OCI-LY7 (cell line): ENCODE data around the gene AP1S3. TPM values are rescaled to one million over a fixed set of nuclear protein-coding genes. Genes with fewer than 3 reads are reported as not detected.

Experiments used
- BruUV-seq: library from RNA; stranded (reverse); fragments of 400-500 nt; replicated peaks from 2 replicates; lab custom pipeline; 2021; lab: Mats Ljungman, UMichigan
- CTCF ChIA-PET: fragments of 300-600 bp; sonication (Branson Sonifier 250); formaldehyde crosslinking; loops from one replicate; lab custom pipeline; 2022; ENCODE audit warnings: antibody characterized with exemption; ENCODE audit not compliant: unreplicated experiment; lab: Charles Lee
- POLR2A ChIA-PET: fragments of 300-600 bp; sonication (Branson Sonifier 250); formaldehyde crosslinking; loops from one replicate; lab custom pipeline; 2022; ENCODE audit warnings: antibody characterized with exemption; lab: Charles Lee
- DNase-seq: peaks from one replicate; pipeline ENCODE4 v3.0.0-alpha.2; 2015; ENCODE audit warnings: low spot score
- H2AFZ ChIP-seq: fragments of 200-600 bp; sonication (generic), shearing (Covaris generic); 2 replicates; pipeline ENCODE4 v1.6.1; 2014; ENCODE audit warnings: mild to moderate bottlenecking, antibody characterized with exemption, low read length, moderate library complexity
- H3K27ac ChIP-seq: fragments of 200-600 bp; sonication (generic); 2 replicates; pipeline ENCODE4 v1.5.1; 2014; ENCODE audit warnings: mixed run types, low read depth, mild to moderate bottlenecking, moderate library complexity, low read length, inconsistent platforms; ENCODE audit not compliant: poor library complexity, severe bottlenecking
- H3K36me3 ChIP-seq: fragments of 200-600 bp; sonication (generic); 2 replicates; pipeline ENCODE4 v1.6.1; 2014; ENCODE audit warnings: mild to moderate bottlenecking, antibody characterized with exemption, low read length, moderate library complexity, mixed read lengths; ENCODE audit not compliant: insufficient read depth
- H3K4me1 ChIP-seq: fragments of 200-600 bp; sonication (generic); 2 replicates; pipeline ENCODE4 v1.5.1; 2014; ENCODE audit warnings: mild to moderate bottlenecking, low read length; ENCODE audit not compliant: insufficient read depth, poor library complexity, severe bottlenecking
- H3K4me2 ChIP-seq: fragments of 200-600 bp; sonication (generic); 2 replicates; pipeline ENCODE4 v1.6.1; 2014; ENCODE audit warnings: mild to moderate bottlenecking, low read length
- H3K4me3 ChIP-seq: fragments of 200-600 bp; sonication (generic); 2 replicates; pipeline ENCODE4 v1.5.1; 2014; ENCODE audit warnings: mild to moderate bottlenecking, low read depth, low read length; ENCODE audit not compliant: poor library complexity, severe bottlenecking
- H3K79me2 ChIP-seq: fragments of 200-600 bp; sonication (generic); 2 replicates; pipeline ENCODE4 v1.6.1; 2016; ENCODE audit warnings: low read depth, mild to moderate bottlenecking, low read length, moderate library complexity, mixed read lengths; ENCODE audit not compliant: insufficient read depth
- H3K9me2 ChIP-seq: fragments of 200-600 bp; sonication (generic); 2 replicates; pipeline ENCODE4 v1.6.1; 2016; ENCODE audit warnings: mild to moderate bottlenecking, low read length, mixed read lengths; ENCODE audit not compliant: insufficient read depth
- H3K9me3 ChIP-seq: fragments of 200-600 bp; sonication (generic); 2 replicates; pipeline ENCODE4 v1.6.1; 2014; ENCODE audit warnings: mild to moderate bottlenecking, mixed run types, low read length, mixed read lengths
- H4K20me1 ChIP-seq: fragments of 200-600 bp; sonication (generic); 2 replicates; pipeline ENCODE4 v1.6.1; 2014; ENCODE audit warnings: mild to moderate bottlenecking, antibody characterized with exemption, low read length, moderate library complexity, mixed read lengths; ENCODE audit not compliant: insufficient read depth
- CTCF ChIP-seq: fragments of 200-600 bp; sonication (generic); conservative IDR thresholded peaks from 2 replicates; pipeline ENCODE4 v1.5.1; 2014; ENCODE audit warnings: mild to moderate bottlenecking, antibody characterized with exemption, low read length, moderate library complexity, mixed read lengths
- EZH2phosphoT487 ChIP-seq: fragments of 200-600 bp; sonication (generic); IDR thresholded peaks from 2 replicates; pipeline ENCODE4 v1.6.1; 2018; ENCODE audit warnings: low read depth, borderline replicate concordance, mild to moderate bottlenecking, mixed run types, antibody characterized with exemption, low read length, moderate library complexity, mixed read lengths
- intact Hi-C: fragments of 100-400 bp; cut with micrococcal nuclease; formaldehyde crosslinking; loops from one replicate; pipeline ENCODE4 v1.10.0; 2022; ENCODE audit not compliant: unreplicated experiment
- total RNA-seq, 2 experiments: library from RNA; depleted of rRNA in 1 of 2; stranded (reverse); fragments of >200 nt in 1 of 2; shearing (Covaris generic) in 1 of 2; gene quantifications; 2 replicates each; pipeline ENCODE4 v1.2.3, GENCODE V29; 2014 to 2022

The AP1S3 gene
- total RNA-seq, 2 experiments from 2014 or later = 11.2 to 32.1 TPM

GRCh38 chr2:223740679-223741078, 96.7 kb downstream of the AP1S3 start:
- no peak overlapping the region for H3K4me2 ChIP-seq
- no peaks in the 10 kb centered on the region for H3K9me3 ChIP-seq
- intact Hi-C loops = no loop called here
- H2AFZ ChIP-seq = no peak overlapping the region
- BruUV-seq = no TSS peak
- H3K4me3 ChIP-seq = no peak overlapping the region
- ChIA-PET POLR2A (interaction anchor here (0.6 kb wide), 1 partner anchor 170 kb away, joined by 3 read pairs; no protein-coding TSS in a partner anchor), CTCF (no interaction called here)
- no peak for DNase-seq
- H3K9me2 ChIP-seq = no peaks in the 10 kb centered on the region
- H3K36me3 ChIP-seq = no peaks in the 10 kb centered on the region
- H3K4me1 ChIP-seq = no peaks in the 10 kb centered on the region
- H3K79me2 ChIP-seq = no peaks in the 10 kb centered on the region
- TF ChIP-seq CTCF (no peak), EZH2phosphoT487 (no peak)
- no peaks in the 10 kb centered on the region for H4K20me1 ChIP-seq
- no peak overlapping the region for H3K27ac ChIP-seq

- Histone ChIP-seq H3K27ac (no peak overlapping the region), H3K9me2 (no peaks in the 10 kb centered on the region), H3K4me2 (no peak overlapping the region), H3K36me3 (no peaks in the 10 kb centered on the region), H2AFZ (no peak overlapping the region), H3K4me3 (no peak overlapping the region), H4K20me1 (no peaks in the 10 kb centered on the region), H3K4me1 (no peaks in the 10 kb centered on the region), H3K9me3 (no peaks in the 10 kb centered on the region), H3K79me2 (no peaks in the 10 kb centered on the region)
- POLR2A ChIA-PET = interaction anchor here (0.7 kb wide), 1 partner anchor 69 kb away, joined by 5 read pairs; no protein-coding TSS in a partner anchor
- intact Hi-C loops = no loop called here
- no TSS peak for BruUV-seq
- no peak for DNase-seq
- TF ChIP-seq CTCF (no peak), EZH2phosphoT487 (no peak)
- CTCF ChIA-PET = no interaction called here
Observed at GRCh38 chr2:223737207-223737606, 100.2 kb downstream of the AP1S3 start.

- H3K9me3 ChIP-seq = no peaks in the 10 kb centered on the region
- no peak for TF ChIP-seq EZH2phosphoT487
- BruUV-seq = no TSS peak
- no peaks in the 10 kb centered on the region for H3K36me3 ChIP-seq
- no peak for DNase-seq
- no peak overlapping the region for H3K4me3 ChIP-seq
- no peak overlapping the region for H3K27ac ChIP-seq
- no peaks in the 10 kb centered on the region for H4K20me1 ChIP-seq
- no peaks in the 10 kb centered on the region for H3K4me1 ChIP-seq
- POLR2A ChIA-PET = no interaction called here
- H3K79me2 ChIP-seq = no peaks in the 10 kb centered on the region
- no peak overlapping the region for H3K4me2 ChIP-seq
- no peaks in the 10 kb centered on the region for H3K9me2 ChIP-seq
- no peak overlapping the region for H2AFZ ChIP-seq
- intact Hi-C loops = no loop called here
- CTCF ChIA-PET = no interaction called here
Observed at GRCh38 chr2:223736488-223736887, 100.9 kb downstream of the AP1S3 start.
